Thoracic aorta (tissue), 2 donors: ENCODE measurements around the gene FTO. TPM values are rescaled to one million over a fixed set of nuclear protein-coding genes. Genes with fewer than 3 reads are reported as not detected.

Experiments used
- ATAC-seq: fragments of 150-250 bp; one replicate; pipeline ENCODE4 v1.8.0; 2017; ENCODE audit warnings: low read depth; ENCODE audit not compliant: insufficient number of reproducible peaks, low FRiP score
- DNase-seq: peaks from one replicate; pipeline ENCODE4 v3.0.0-alpha.2; 2020; ENCODE audit warnings: low spot score
- H3K27ac ChIP-seq, 2 donors: fragments of 200-600 bp; sonication (generic); 1 replicate in 1 of 2; 2 replicates in 1 of 2; pipeline ENCODE4 v1.5.1; 2016; ENCODE audit warnings: mild to moderate bottlenecking in 2 of 2, moderate library complexity in 2 of 2
- H3K27me3 ChIP-seq: fragments of 200-600 bp; sonication (generic); replicated peaks from 2 replicates; pipeline ENCODE4 v1.6.0; 2016; ENCODE audit warnings: mild to moderate bottlenecking; ENCODE audit not compliant: insufficient read depth
- H3K36me3 ChIP-seq: fragments of 200-600 bp; sonication (generic); one replicate; pipeline ENCODE4 v1.5.1; 2016
- H3K4me1 ChIP-seq, 2 donors: fragments of 200-600 bp; sonication (generic); 1 replicate in 1 of 2; 2 replicates in 1 of 2; pipeline versions ENCODE4 v1.5.1 to v1.6.0; 2016; ENCODE audit warnings: low read depth in 2 of 2, mild to moderate bottlenecking in 1 of 2; ENCODE audit not compliant: control insufficient read depth in 1 of 2
- H3K4me3 ChIP-seq: fragments of 200-600 bp; sonication (generic); 2 replicates; pipeline ENCODE4 v1.5.1; 2016; ENCODE audit warnings: mild to moderate bottlenecking
- H3K9me3 ChIP-seq: fragments of 200-600 bp; sonication (generic); 2 replicates; pipeline ENCODE4 v1.5.1; 2016
- total RNA-seq, 2 donors: library from RNA; depleted of rRNA; stranded (reverse); fragments of >200 nt; gene quantifications; one replicate each; pipeline versions ENCODE4 v1.1.0 to v1.2.3, GENCODE V29; 2016
- TF ChIP-seq, protein P1 (sequence below): fragments of 200-600 bp; sonication (generic); IDR thresholded peaks from one replicate; pipeline ENCODE4 v1.5.1; 2019; ENCODE audit warnings: antibody characterized with exemption

Gene FTO
- total RNA-seq, 2 donors from 2014 or later: 99.6 to 103 TPM

DNA sequence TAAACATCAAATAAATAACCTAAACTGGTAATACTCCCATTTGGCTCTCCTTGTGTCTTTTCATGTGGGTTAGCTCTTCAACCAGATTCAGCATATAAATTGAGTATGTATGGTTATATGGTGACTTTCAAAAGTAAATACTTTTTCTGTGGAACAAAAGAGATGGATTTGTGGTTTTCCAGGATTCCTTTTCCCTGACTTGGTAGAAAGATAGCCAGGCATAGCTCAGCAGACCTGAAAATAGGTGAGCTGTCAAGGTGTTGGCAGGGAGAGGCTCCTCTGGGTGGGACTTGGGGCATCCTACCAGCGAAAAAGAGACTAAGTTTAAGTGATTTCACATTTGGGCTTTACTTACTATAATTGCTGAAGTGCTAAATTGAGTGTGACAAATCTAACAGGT, 80.3 kb downstream of the FTO start:
- H3K27ac ChIP-seq: no peak overlapping the region
- H3K4me1 ChIP-seq: peaks cover 11 to 27% of the 10 kb centered on the region in 2 donors
- TF ChIP-seq, protein P1, sequence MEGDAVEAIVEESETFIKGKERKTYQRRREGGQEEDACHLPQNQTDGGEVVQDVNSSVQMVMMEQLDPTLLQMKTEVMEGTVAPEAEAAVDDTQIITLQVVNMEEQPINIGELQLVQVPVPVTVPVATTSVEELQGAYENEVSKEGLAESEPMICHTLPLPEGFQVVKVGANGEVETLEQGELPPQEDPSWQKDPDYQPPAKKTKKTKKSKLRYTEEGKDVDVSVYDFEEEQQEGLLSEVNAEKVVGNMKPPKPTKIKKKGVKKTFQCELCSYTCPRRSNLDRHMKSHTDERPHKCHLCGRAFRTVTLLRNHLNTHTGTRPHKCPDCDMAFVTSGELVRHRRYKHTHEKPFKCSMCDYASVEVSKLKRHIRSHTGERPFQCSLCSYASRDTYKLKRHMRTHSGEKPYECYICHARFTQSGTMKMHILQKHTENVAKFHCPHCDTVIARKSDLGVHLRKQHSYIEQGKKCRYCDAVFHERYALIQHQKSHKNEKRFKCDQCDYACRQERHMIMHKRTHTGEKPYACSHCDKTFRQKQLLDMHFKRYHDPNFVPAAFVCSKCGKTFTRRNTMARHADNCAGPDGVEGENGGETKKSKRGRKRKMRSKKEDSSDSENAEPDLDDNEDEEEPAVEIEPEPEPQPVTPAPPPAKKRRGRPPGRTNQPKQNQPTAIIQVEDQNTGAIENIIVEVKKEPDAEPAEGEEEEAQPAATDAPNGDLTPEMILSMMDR: no peak
- no peaks in the 10 kb centered on the region for H3K36me3 ChIP-seq
- no peaks in the 10 kb centered on the region for H3K9me3 ChIP-seq
- no peak overlapping the region for H3K4me3 ChIP-seq
- ATAC-seq (no peak), DNase-seq (no peak)
- no peaks in the 10 kb centered on the region for H3K27me3 ChIP-seq

DNA sequence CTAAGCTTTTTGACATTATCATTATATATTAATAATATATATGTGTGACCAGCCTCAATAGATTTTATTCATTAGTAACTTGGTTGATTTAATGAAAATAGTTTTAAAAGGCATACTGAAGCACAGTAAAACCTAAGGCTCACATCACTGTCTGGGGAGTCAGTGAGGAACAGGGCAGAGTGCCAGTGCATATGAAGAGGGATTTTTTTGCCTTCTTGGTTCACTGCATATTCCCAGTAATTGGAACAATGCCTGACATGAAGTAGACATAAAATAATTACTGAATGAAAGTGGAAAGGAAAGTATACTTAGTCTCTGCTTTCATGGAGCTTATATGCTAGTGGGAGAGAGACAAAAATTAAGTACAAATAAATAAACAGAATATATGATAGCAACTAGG, 81.1 kb downstream of the FTO start:
- TF ChIP-seq, protein P1: no peak
- H3K27ac ChIP-seq: no peak overlapping the region
- no peak for DNase-seq
- H3K36me3 ChIP-seq: no peaks in the 10 kb centered on the region
- H3K9me3 ChIP-seq: no peaks in the 10 kb centered on the region
- ATAC-seq: no peak
- H3K4me3 ChIP-seq: no peak overlapping the region
- H3K27me3 ChIP-seq: no peaks in the 10 kb centered on the region
- peaks cover 11 to 23% of the 10 kb centered on the region in 2 donors for H3K4me1 ChIP-seq

DNA sequence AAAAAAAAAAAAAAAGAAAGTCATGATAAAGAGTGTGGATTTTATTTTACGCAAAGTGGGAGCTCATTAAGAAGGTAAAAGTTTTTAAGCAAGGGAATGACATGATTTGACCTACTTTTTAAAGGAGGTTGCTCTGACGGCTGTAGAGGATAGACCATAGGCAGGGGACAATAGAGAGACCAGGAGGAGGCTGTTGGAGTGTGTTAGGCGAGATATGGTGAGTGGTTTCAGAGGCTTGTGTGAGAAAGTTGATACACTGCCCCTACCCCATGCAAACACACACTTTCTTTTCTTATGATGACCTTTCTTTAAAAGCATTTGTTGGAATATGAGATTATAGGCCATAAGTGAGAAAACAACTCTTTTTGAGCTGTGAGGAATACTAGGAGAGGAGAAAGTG, 82.0 kb downstream of the FTO start:
- DNase-seq (no peak), ATAC-seq (no peak)
- TF ChIP-seq, protein P1: no peak
- Histone ChIP-seq H3K27me3 (no peaks in the 10 kb centered on the region), H3K4me3 (no peak overlapping the region), H3K27ac (no peak overlapping the region), H3K36me3 (no peaks in the 10 kb centered on the region), H3K9me3 (no peaks in the 10 kb centered on the region), H3K4me1 (peaks cover 13 to 26% of the 10 kb centered on the region in 2 donors)

DNA sequence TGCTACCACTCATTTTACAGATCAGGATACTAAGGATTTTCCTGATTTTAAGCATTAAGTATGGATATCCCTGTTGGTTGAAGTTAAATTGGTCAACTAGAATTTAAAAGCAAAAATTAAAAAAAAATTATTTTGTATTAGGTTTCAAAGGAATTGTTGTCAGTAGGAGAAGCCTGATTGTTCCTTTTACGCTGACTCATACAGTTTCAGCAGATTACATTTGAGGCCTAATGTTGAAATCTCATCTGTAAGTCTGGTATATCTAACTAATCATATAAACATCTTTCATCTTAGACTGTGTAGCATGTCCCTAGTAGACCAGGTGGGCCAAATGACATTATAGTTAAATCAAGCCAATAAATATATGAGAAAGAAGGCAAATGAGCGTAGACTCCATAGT, 83.5 kb downstream of the FTO start:
- TF ChIP-seq, protein P1: no peak
- no peak overlapping the region for H3K27ac ChIP-seq
- H3K9me3 ChIP-seq: no peaks in the 10 kb centered on the region
- H3K4me3 ChIP-seq: no peak overlapping the region
- no peaks in the 10 kb centered on the region for H3K27me3 ChIP-seq
- ATAC-seq (no peak), DNase-seq (no peak)
- H3K36me3 ChIP-seq: no peaks in the 10 kb centered on the region
- peaks cover 13 to 16% of the 10 kb centered on the region in 2 donors for H3K4me1 ChIP-seq

DNA sequence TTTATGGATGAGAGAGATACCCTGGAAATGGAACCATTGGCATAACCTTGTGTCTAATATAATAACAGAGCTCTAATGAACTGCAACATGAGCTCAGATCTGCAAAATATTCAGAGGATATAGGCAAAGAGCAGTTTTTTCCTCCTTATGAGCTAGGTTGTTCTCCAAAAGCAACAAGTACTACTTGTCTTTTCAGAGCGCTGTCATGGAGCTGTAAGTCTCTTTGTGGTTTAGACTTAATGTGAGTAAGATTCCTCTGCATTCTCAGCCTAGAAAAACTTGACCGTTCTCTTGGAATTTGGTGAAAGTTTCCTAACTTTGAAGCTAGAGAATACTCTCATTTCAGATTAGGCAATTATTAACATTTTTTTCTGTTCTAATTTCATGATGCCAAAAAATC, 85.2 kb downstream of the FTO start:
- no peaks in the 10 kb centered on the region for H3K27me3 ChIP-seq
- peaks cover 13 to 18% of the 10 kb centered on the region in 2 donors for H3K4me1 ChIP-seq
- TF ChIP-seq, protein P1: no peak
- H3K9me3 ChIP-seq: no peaks in the 10 kb centered on the region
- no peak for DNase-seq
- no peak for ATAC-seq
- no peaks in the 10 kb centered on the region for H3K36me3 ChIP-seq
- H3K27ac ChIP-seq: no peak overlapping the region
- no peak overlapping the region for H3K4me3 ChIP-seq
